Type B pancreatic cell (in vitro differentiated cells): ENCODE data around the gene FCHO2. TPM values are rescaled to one million over a fixed set of nuclear protein-coding genes. Genes with fewer than 3 reads are reported as not detected.

ENCODE experiments used
- DNase-seq: peaks from one replicate; pipeline ENCODE4 v3.0.0; 2021; ENCODE audit warnings: mixed read lengths; ENCODE audit not compliant: unreplicated experiment; ENCODE audit errors: extremely low spot score
- H3K27ac Mint-ChIP-seq: 2 replicates; pipeline ENCODE4 v1.8.0; 2021; ENCODE audit warnings: mild to moderate bottlenecking, mixed read lengths
- H3K27me3 Mint-ChIP-seq: 2 replicates; pipeline ENCODE4 v1.8.0; 2021; ENCODE audit warnings: mixed read lengths
- H3K36me3 Mint-ChIP-seq: 2 replicates; pipeline ENCODE4 v1.8.0; 2021; ENCODE audit warnings: mixed read lengths
- H3K4me1 Mint-ChIP-seq: one replicate; pipeline ENCODE4 v1.8.0; 2021; ENCODE audit warnings: mixed read lengths; ENCODE audit not compliant: unreplicated experiment
- H3K4me3 Mint-ChIP-seq: 2 replicates; pipeline ENCODE4 v1.8.0; 2021; ENCODE audit warnings: mild to moderate bottlenecking, mixed read lengths
- H3K9me3 Mint-ChIP-seq: 2 replicates; pipeline ENCODE4 v1.8.0; 2021; ENCODE audit warnings: mixed read lengths
- total RNA-seq: library from RNA; stranded (reverse); gene quantifications from 2 replicates; pipeline ENCODE4 v1.2.1, GENCODE V29; 2021; ENCODE audit warnings: low replicate concordance
- TF ChIP-seq, protein P1 (sequence below): fragments of 200-600 bp; sonication (generic); conservative IDR thresholded peaks from 2 replicates; pipeline ENCODE4 v1.5.0; 2021; ENCODE audit warnings: antibody characterized with exemption, mild to moderate bottlenecking

Gene FCHO2
- total RNA-seq, 1 donor from 2014 or later = 22.8 TPM

GRCh38 chr5:72937517-72938061 is 18.3 kb upstream of the FCHO2 start:
- peaks cover 13% of the 10 kb centered on the region for H3K4me1 Mint-ChIP-seq
- peaks cover 11% of the 10 kb centered on the region for H3K27me3 Mint-ChIP-seq
- no peak for DNase-seq
- no peak overlapping the region for H3K4me3 Mint-ChIP-seq
- no peaks in the 10 kb centered on the region for H3K36me3 Mint-ChIP-seq
- TF ChIP-seq, protein P1, sequence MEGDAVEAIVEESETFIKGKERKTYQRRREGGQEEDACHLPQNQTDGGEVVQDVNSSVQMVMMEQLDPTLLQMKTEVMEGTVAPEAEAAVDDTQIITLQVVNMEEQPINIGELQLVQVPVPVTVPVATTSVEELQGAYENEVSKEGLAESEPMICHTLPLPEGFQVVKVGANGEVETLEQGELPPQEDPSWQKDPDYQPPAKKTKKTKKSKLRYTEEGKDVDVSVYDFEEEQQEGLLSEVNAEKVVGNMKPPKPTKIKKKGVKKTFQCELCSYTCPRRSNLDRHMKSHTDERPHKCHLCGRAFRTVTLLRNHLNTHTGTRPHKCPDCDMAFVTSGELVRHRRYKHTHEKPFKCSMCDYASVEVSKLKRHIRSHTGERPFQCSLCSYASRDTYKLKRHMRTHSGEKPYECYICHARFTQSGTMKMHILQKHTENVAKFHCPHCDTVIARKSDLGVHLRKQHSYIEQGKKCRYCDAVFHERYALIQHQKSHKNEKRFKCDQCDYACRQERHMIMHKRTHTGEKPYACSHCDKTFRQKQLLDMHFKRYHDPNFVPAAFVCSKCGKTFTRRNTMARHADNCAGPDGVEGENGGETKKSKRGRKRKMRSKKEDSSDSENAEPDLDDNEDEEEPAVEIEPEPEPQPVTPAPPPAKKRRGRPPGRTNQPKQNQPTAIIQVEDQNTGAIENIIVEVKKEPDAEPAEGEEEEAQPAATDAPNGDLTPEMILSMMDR = no peak
- no peak overlapping the region for H3K27ac Mint-ChIP-seq
- peaks cover 23% of the 10 kb centered on the region for H3K9me3 Mint-ChIP-seq

GRCh38 chr5:72938206-72938605 is 17.6 kb upstream of the FCHO2 start:
- TF ChIP-seq, protein P1 = no peak
- Mint-ChIP-seq H3K27ac (no peak overlapping the region), H3K4me3 (no peak overlapping the region), H3K36me3 (no peaks in the 10 kb centered on the region), H3K4me1 (peaks cover 13% of the 10 kb centered on the region), H3K27me3 (peaks cover 9% of the 10 kb centered on the region), H3K9me3 (peaks cover 21% of the 10 kb centered on the region)
- DNase-seq = no peak

- peaks cover 13% of the 10 kb centered on the region for H3K4me1 Mint-ChIP-seq
- peaks cover 12% of the 10 kb centered on the region for H3K9me3 Mint-ChIP-seq
- no peaks in the 10 kb centered on the region for H3K27me3 Mint-ChIP-seq
- no peak overlapping the region for H3K27ac Mint-ChIP-seq
- TF ChIP-seq, protein P1 = no peak
- H3K4me3 Mint-ChIP-seq = no peak overlapping the region
- H3K36me3 Mint-ChIP-seq = no peaks in the 10 kb centered on the region
- no peak for DNase-seq
These were observed 15.8 kb upstream of the FCHO2 start for GRCh38 chr5:72940082-72940481.

DNA sequence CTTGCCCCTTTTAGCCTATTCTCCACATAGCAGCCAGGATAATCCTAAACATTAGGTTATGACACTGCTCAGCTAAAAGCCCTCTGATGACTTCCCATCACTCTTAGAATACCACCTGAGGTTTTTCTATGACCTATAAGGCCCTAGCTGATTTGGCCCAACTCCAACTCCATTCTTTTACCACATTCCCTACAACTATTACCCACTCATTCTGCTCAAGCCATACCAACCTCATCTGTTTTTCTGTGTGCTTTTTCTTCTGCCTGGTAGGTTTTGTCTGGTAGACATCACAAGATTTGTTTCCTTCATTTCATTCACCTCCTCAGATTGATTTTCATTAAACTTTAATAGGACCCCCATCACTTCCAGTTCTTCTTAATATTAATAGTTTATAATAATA is 12.5 kb upstream of the FCHO2 start:
- no peaks in the 10 kb centered on the region for H3K27me3 Mint-ChIP-seq
- H3K36me3 Mint-ChIP-seq = no peaks in the 10 kb centered on the region
- H3K4me1 Mint-ChIP-seq = peaks cover 4% of the 10 kb centered on the region
- H3K9me3 Mint-ChIP-seq = peaks cover 6% of the 10 kb centered on the region
- no peak for DNase-seq
- TF ChIP-seq, protein P1 = no peak
- no peak overlapping the region for H3K27ac Mint-ChIP-seq
- no peak overlapping the region for H3K4me3 Mint-ChIP-seq

- Mint-ChIP-seq H3K4me3 (no peak overlapping the region), H3K27me3 (no peaks in the 10 kb centered on the region), H3K36me3 (no peaks in the 10 kb centered on the region), H3K4me1 (no peaks in the 10 kb centered on the region), H3K9me3 (peaks cover 3% of the 10 kb centered on the region), H3K27ac (no peak overlapping the region)
- TF ChIP-seq, protein P1 = no peak
- DNase-seq = no peak
These were observed 8.3 kb upstream of the FCHO2 start for GRCh38 chr5:72947498-72947897.

GRCh38 chr5:72949481-72949880 is 6.4 kb upstream of the FCHO2 start:
- DNase-seq = no peak
- no peak overlapping the region for H3K4me3 Mint-ChIP-seq
- H3K4me1 Mint-ChIP-seq = peaks cover 9% of the 10 kb centered on the region
- TF ChIP-seq, protein P1 = no peak
- H3K36me3 Mint-ChIP-seq = no peaks in the 10 kb centered on the region
- H3K27ac Mint-ChIP-seq = no peak overlapping the region
- no peaks in the 10 kb centered on the region for H3K27me3 Mint-ChIP-seq
- H3K9me3 Mint-ChIP-seq = peaks cover 10% of the 10 kb centered on the region
